Esophagus squamous epithelium (tissue), 4 donors: ENCODE data around the gene FAM234A.

Experiments
- CTCF ChIP-seq, 6 experiments: fragments of 450-650 bp in 4 of 6; fragments of 200-600 bp in 2 of 6; sonication (generic) in 2 of 6; IDR thresholded peaks; one replicate each; pipeline ENCODE4 v1.5.1; 2016 to 2019; ENCODE audit warnings: antibody characterized with exemption in 6 of 6, mild to moderate bottlenecking in 4 of 6, moderate library complexity in 4 of 6
- POLR2A ChIP-seq, 4 donors: fragments of 450-650 bp; IDR thresholded peaks; one replicate each; pipeline ENCODE4 v1.6.1; 2017; ENCODE audit warnings: antibody characterized with exemption in 4 of 4, mild to moderate bottlenecking in 4 of 4, moderate library complexity in 3 of 4

- TF ChIP-seq CTCF (IDR thresholded peaks at IDR 0.05) = no peak
- no peak for TF ChIP-seq POLR2A (IDR thresholded peaks at IDR 0.05)
Measured at GRCh38 chr16:280991-281659, 46.5 kb downstream of the FAM234A start.
